ENCODE results near the gene HECW1.

The HECW1 gene

GRCh38 chr7:43441231-43442130, 329.0 kb downstream of the HECW1 start:
- DNase-seq = no peak

GRCh38 chr7:43443381-43443780, 330.9 kb downstream of the HECW1 start:
- DNase-seq = no peak

- DNase-seq = no peak
These were observed 332.5 kb downstream of the HECW1 start for GRCh38 chr7:43444711-43445578.

GRCh38 chr7:43449577-43449976, 337.1 kb downstream of the HECW1 start:
- no peak for DNase-seq

GRCh38 chr7:43450894-43451293, 338.4 kb downstream of the HECW1 start:
- DNase-seq = no peak

- peak; percentile 36 for DNase-seq
These were observed 342.6 kb downstream of the HECW1 start for GRCh38 chr7:43454936-43455518.

GRCh38 chr7:43456200-43456599, 343.8 kb downstream of the HECW1 start:
- no peak for DNase-seq

- no peak for DNase-seq
These were observed 346.0 kb downstream of the HECW1 start for GRCh38 chr7:43458330-43459018.

GRCh38 chr7:43459019-43459337, 346.5 kb downstream of the HECW1 start:
- DNase-seq = no peak

GRCh38 chr7:43460733-43461348, 348.4 kb downstream of the HECW1 start:
- no peak for DNase-seq

GRCh38 chr7:43461349-43462024, 349.0 kb downstream of the HECW1 start:
- DNase-seq = no peak

GRCh38 chr7:43462836-43463235, 350.4 kb downstream of the HECW1 start:
- DNase-seq = no peak

- no peak for DNase-seq
These were observed 351.0 kb downstream of the HECW1 start for GRCh38 chr7:43463401-43463980.

- no peak for DNase-seq
These were observed 353.4 kb downstream of the HECW1 start for GRCh38 chr7:43465581-43466554.

- no peak for DNase-seq
These were observed 355.0 kb downstream of the HECW1 start for GRCh38 chr7:43467406-43467805.

GRCh38 chr7:43467846-43468245, 355.4 kb downstream of the HECW1 start:
- no peak for DNase-seq

- DNase-seq = no peak
These were observed 356.6 kb downstream of the HECW1 start for GRCh38 chr7:43469051-43469450.

GRCh38 chr7:43470110-43470509, 357.7 kb downstream of the HECW1 start:
- DNase-seq = no peak

- no peak for DNase-seq
These were observed 363.5 kb downstream of the HECW1 start for GRCh38 chr7:43475983-43476382.

GRCh38 chr7:43476896-43477295, 364.4 kb downstream of the HECW1 start:
- DNase-seq = no peak

Data from SHP77 treated with DMSO at 0.1 percent for 48 hours (cell line).